ENCODE results near the gene MEIS2.

DNA sequence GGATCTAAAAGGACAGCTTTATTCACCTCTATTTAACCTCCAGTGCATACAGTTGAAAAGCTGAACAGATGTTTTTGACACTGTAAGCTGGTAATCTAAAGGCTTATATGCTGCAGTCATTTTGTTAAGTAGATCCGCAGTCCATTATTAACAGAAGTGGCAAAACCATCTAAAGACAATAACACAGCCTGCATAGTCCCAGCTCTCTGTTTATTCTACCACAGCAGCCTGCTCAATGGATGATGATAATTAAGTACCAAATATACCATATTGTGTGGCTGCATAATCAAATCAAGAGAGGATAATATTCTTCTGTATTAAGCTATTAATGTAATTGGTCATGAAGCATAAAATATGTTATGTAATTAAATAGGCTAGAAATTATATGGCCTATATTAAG, 207.1 kb downstream of the MEIS2 start:
- TF ChIP-seq, protein P1, sequence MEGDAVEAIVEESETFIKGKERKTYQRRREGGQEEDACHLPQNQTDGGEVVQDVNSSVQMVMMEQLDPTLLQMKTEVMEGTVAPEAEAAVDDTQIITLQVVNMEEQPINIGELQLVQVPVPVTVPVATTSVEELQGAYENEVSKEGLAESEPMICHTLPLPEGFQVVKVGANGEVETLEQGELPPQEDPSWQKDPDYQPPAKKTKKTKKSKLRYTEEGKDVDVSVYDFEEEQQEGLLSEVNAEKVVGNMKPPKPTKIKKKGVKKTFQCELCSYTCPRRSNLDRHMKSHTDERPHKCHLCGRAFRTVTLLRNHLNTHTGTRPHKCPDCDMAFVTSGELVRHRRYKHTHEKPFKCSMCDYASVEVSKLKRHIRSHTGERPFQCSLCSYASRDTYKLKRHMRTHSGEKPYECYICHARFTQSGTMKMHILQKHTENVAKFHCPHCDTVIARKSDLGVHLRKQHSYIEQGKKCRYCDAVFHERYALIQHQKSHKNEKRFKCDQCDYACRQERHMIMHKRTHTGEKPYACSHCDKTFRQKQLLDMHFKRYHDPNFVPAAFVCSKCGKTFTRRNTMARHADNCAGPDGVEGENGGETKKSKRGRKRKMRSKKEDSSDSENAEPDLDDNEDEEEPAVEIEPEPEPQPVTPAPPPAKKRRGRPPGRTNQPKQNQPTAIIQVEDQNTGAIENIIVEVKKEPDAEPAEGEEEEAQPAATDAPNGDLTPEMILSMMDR (conservative IDR thresholded peaks at IDR 0.05; ENCODE audit: low read length), result no peak
- no peak for TF ChIP-seq EZH2phosphoT487 (IDR thresholded peaks at IDR 0.05; ENCODE audit: borderline replicate concordance)
